Suprapubic skin (tissue), 4 donors: Measurements from ENCODE around the gene HNRNPK. TPM values are rescaled to one million over a fixed set of nuclear protein-coding genes. Genes with fewer than 3 reads are reported as not detected.

Experiments
- DNase-seq, 2 donors: peaks; one replicate each; pipeline ENCODE4 v3.0.0-alpha.2; 2019; ENCODE audit warnings: low spot score in 2 of 2
- H3K27ac ChIP-seq: fragments of 200-600 bp; sonication (generic); one replicate; pipeline ENCODE4 v1.5.1; 2019
- H3K27me3 ChIP-seq: fragments of 200-600 bp; sonication (generic); one replicate; pipeline ENCODE4 v1.5.1; 2019
- H3K36me3 ChIP-seq: fragments of 200-600 bp; sonication (generic); one replicate; pipeline ENCODE4 v1.5.1; 2019
- H3K4me1 ChIP-seq: fragments of 200-600 bp; sonication (generic); one replicate; pipeline ENCODE4 v1.5.1; 2019
- H3K4me3 ChIP-seq: fragments of 200-600 bp; sonication (generic); one replicate; pipeline ENCODE4 v1.5.1; 2019; ENCODE audit warnings: mild to moderate bottlenecking
- H3K9me3 ChIP-seq: fragments of 200-600 bp; sonication (generic); one replicate; pipeline ENCODE4 v1.5.1; 2019
- CTCF ChIP-seq, 2 donors: fragments of 200-600 bp in 1 of 2; fragments of 450-650 bp in 1 of 2; sonication (generic) in 1 of 2; IDR thresholded peaks; one replicate each; pipeline ENCODE4 v1.5.1; 2016 to 2019; ENCODE audit warnings: antibody characterized with exemption in 2 of 2, mild to moderate bottlenecking in 1 of 2, moderate library complexity in 1 of 2
- EP300 ChIP-seq: sonication (generic); formaldehyde crosslinking; IDR thresholded peaks from one replicate; pipeline ENCODE4 v1.6.1; 2017; ENCODE audit warnings: antibody characterized with exemption
- POLR2A ChIP-seq, 2 donors: fragments of 450-650 bp; IDR thresholded peaks; one replicate each; pipeline ENCODE4 v1.6.1; 2017; ENCODE audit warnings: antibody characterized with exemption in 2 of 2, mild to moderate bottlenecking in 2 of 2, moderate library complexity in 2 of 2
- POLR2AphosphoS5 ChIP-seq, 3 donors: sonication (generic); formaldehyde crosslinking; IDR thresholded peaks; one replicate each; pipeline ENCODE4 v1.6.1; 2017; ENCODE audit warnings: antibody characterized with exemption in 3 of 3
- WGBS: methylation state at CpG from one replicate; pipeline ENCODE4 v1.1.5; 2018; 5-methylcytosine and 5-hydroxymethylcytosine counted together
- total RNA-seq, 4 donors: library from RNA; depleted of rRNA; stranded (reverse); fragments of >200 nt; gene quantifications; one replicate each; pipeline ENCODE4 v1.1.0, GENCODE V29; 2016

HNRNPK gene
- total RNA-seq, 4 donors from 2014 or later = 422 to 538 (median 448) TPM

GRCh38 chr9:83969602-83970001 lies 10.4 kb downstream of the HNRNPK start:
- WGBS = 78% methylated on average over 3 of the region's 3 CpGs
- Histone ChIP-seq H3K36me3 (peaks cover 64% of the 10 kb centered on the region), H3K27ac (no peak overlapping the region), H3K9me3 (no peaks in the 10 kb centered on the region), H3K4me1 (peaks cover 4% of the 10 kb centered on the region), H3K4me3 (no peak overlapping the region), H3K27me3 (no peaks in the 10 kb centered on the region)
- DNase-seq = no peak
- TF ChIP-seq EP300 (no peak), CTCF (IDR thresholded peaks at IDR 0.05) (no peak), POLR2AphosphoS5 (IDR thresholded peaks at IDR 0.05) (no peak), POLR2A (IDR thresholded peaks at IDR 0.05) (no peak)

GRCh38 chr9:83967073-83967472 lies 12.9 kb downstream of the HNRNPK start:
- no peak for DNase-seq
- Histone ChIP-seq H3K9me3 (no peaks in the 10 kb centered on the region), H3K27ac (no peak overlapping the region), H3K36me3 (peaks cover 39% of the 10 kb centered on the region), H3K4me1 (no peaks in the 10 kb centered on the region), H3K4me3 (no peak overlapping the region), H3K27me3 (no peaks in the 10 kb centered on the region)
- 86% methylated on average over 1 of the region's 1 CpG for WGBS
- no peak for TF ChIP-seq POLR2A (IDR thresholded peaks at IDR 0.05)
- TF ChIP-seq POLR2AphosphoS5 (IDR thresholded peaks at IDR 0.05) = no peak
- no peak for TF ChIP-seq CTCF (IDR thresholded peaks at IDR 0.05)
- TF ChIP-seq EP300 = no peak

GRCh38 chr9:83966209-83966582 lies 13.8 kb downstream of the HNRNPK start:
- peaks cover 30% of the 10 kb centered on the region for H3K36me3 ChIP-seq
- 88% methylated on average over 8 of the region's 8 CpGs for WGBS
- no peak for DNase-seq
- no peak overlapping the region for H3K4me3 ChIP-seq
- TF ChIP-seq POLR2AphosphoS5 (IDR thresholded peaks at IDR 0.05) (no peak), EP300 (no peak), POLR2A (IDR thresholded peaks at IDR 0.05) (no peak), CTCF (IDR thresholded peaks at IDR 0.05) (no peak)
- H3K9me3 ChIP-seq = no peaks in the 10 kb centered on the region
- no peaks in the 10 kb centered on the region for H3K4me1 ChIP-seq
- no peaks in the 10 kb centered on the region for H3K27me3 ChIP-seq
- H3K27ac ChIP-seq = no peak overlapping the region

- no peak for DNase-seq
- 71% methylated on average over 11 of the region's 11 CpGs for WGBS
- Histone ChIP-seq H3K9me3 (no peaks in the 10 kb centered on the region), H3K27me3 (no peaks in the 10 kb centered on the region), H3K36me3 (peaks cover 24% of the 10 kb centered on the region), H3K4me1 (no peaks in the 10 kb centered on the region), H3K27ac (no peak overlapping the region), H3K4me3 (no peak overlapping the region)
- TF ChIP-seq EP300 = no peak
- TF ChIP-seq POLR2A (IDR thresholded peaks at IDR 0.05) = no peak
- no peak for TF ChIP-seq POLR2AphosphoS5 (IDR thresholded peaks at IDR 0.05)
- TF ChIP-seq CTCF (IDR thresholded peaks at IDR 0.05) = no peak
Observed at GRCh38 chr9:83965350-83966208, 14.4 kb downstream of the HNRNPK start.

- Histone ChIP-seq H3K27me3 (no peaks in the 10 kb centered on the region), H3K4me1 (no peaks in the 10 kb centered on the region), H3K9me3 (no peaks in the 10 kb centered on the region), H3K36me3 (peaks cover 18% of the 10 kb centered on the region), H3K27ac (no peak overlapping the region), H3K4me3 (no peak overlapping the region)
- DNase-seq = no peak
- WGBS = 57% methylated on average over 2 of the region's 2 CpGs
- TF ChIP-seq CTCF (IDR thresholded peaks at IDR 0.05) = no peak
- TF ChIP-seq EP300 = no peak
- TF ChIP-seq POLR2A (IDR thresholded peaks at IDR 0.05) = no peak
Observed at GRCh38 chr9:83964973-83965349, 15.1 kb downstream of the HNRNPK start.
